IMR-90 (cell line): ENCODE data around the gene BRWD1. TPM values are rescaled to one million over a fixed set of nuclear protein-coding genes. Genes with fewer than 3 reads are reported as not detected.

Experiments
- microRNA-seq, 2 experiments: library from miRNA; stranded (forward) in 1 of 2; unstranded in 1 of 2; fragments of 10-50 nt in 1 of 2; fragments of <30 nt in 1 of 2; gene quantifications in 1 of 2; microRNA quantifications in 1 of 2; one replicate each; pipeline versions ENCODE3 to v1.1.0; 2013 to 2020; ENCODE audit not compliant: insufficient read depth in 1 of 2, insufficient read length in 1 of 2, unreplicated experiment in 1 of 2
- polyA plus RNA-seq, 3 experiments: library from polyadenylated mRNA; depleted of rRNA; stranded (reverse); fragments of >200 nt; gene quantifications; 2 replicates each; pipeline ENCODE4 v1.2.3, GENCODE V29; 2012; ENCODE audit warnings: low replicate concordance in 1 of 3
- small RNA-seq, 5 experiments: library from RNA; depleted of rRNA; stranded (forward); fragments of <200 nt; gene quantifications; one replicate each; pipeline ENCODE3, GENCODE V24; 2012
- total RNA-seq: library from RNA; depleted of rRNA; stranded (reverse); fragments of >200 nt; gene quantifications from 2 replicates; pipeline ENCODE4 v1.2.3, GENCODE V29; 2012; rRNA removed

Gene BRWD1
- total and polyA plus RNA-seq, 2 of the 4 experiments (the other 2 are of a cell fraction), result 6.7 to 28.7 TPM

Small RNA genes lying within 50 kb of the gene (microRNA-seq; reads per million reads assigned to microRNA genes)
- not detected for gene RF00019 (ENCODE audit: insufficient read depth, insufficient read length)

Small RNA genes lying within 50 kb of the gene (small RNA-seq; reads per million reads assigned to genes)
- 0 reads per million in 5 experiments for gene RF00019

Other genes with a start within 250 kb of the BRWD1 start
- gene PSMG1, start 130.2 kb downstream of the BRWD1 start, total RNA-seq, result 37.8 and 51.1 TPM in 2 replicates
- 34.6 and 45.4 TPM in 2 replicates for gene PSMG1, start 130.2 kb downstream of the BRWD1 start, polyA plus RNA-seq (2012; rRNA removed)
- gene HMGN1, start 35.5 kb upstream of the BRWD1 start, total RNA-seq, result 55.2 and 234 TPM in 2 replicates
- gene HMGN1, start 35.5 kb upstream of the BRWD1 start, polyA plus RNA-seq (2012; rRNA removed), result 136 and 155 TPM in 2 replicates
- 0.18 and 0.28 TPM in 2 replicates for gene LCA5L, start 132.1 kb upstream of the BRWD1 start, total RNA-seq
- gene LCA5L, start 132.1 kb upstream of the BRWD1 start, polyA plus RNA-seq (2012; rRNA removed), result 0.06 and 0.26 TPM in 2 replicates
- gene SH3BGR, start 138.3 kb upstream of the BRWD1 start, total RNA-seq, result 1.1 and 1.6 TPM in 2 replicates
- 2.0 and 5.9 TPM in 2 replicates for gene SH3BGR, start 138.3 kb upstream of the BRWD1 start, polyA plus RNA-seq (2012; rRNA removed)